ENCODE data around the gene NFE2. TPM values are rescaled to one million over a fixed set of nuclear protein-coding genes. Genes with fewer than 3 reads are reported as not detected.

NFE2 gene
- polyA plus RNA-seq, 3 donors: 0.28 to 10.6 (median 5.3) TPM

DNA sequence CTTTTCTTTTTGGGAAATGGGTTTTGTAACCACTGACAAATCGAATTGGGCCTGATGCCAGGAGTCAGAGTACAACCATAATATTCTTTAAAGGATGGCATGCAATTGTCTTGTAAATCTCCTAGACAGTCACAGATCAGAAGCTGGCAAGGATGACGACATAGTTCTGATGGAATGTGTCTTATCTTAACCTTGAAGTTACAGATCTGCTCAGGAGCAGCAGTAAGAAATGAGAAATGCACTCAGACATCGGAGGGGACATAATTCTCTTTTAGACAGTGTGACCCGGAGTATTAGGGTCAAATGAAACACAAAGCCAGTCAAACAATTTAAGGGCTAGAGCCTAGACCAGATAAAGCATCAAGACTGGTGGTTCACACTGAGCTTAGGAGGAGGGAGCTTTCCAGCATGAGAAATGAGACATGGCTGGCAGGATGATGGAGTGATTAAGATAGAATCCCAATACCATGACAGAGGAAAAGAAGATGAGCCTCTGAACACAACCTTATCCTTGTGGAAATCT lies 38.4 kb downstream of the NFE2 start:
- no peak overlapping the region for H3K27ac ChIP-seq (ENCODE audit: low read depth, low read length)
- 34 to 35% (median 34%) methylated on average over 4 of the region's 4 CpGs for WGBS, 3 donors

DNA sequence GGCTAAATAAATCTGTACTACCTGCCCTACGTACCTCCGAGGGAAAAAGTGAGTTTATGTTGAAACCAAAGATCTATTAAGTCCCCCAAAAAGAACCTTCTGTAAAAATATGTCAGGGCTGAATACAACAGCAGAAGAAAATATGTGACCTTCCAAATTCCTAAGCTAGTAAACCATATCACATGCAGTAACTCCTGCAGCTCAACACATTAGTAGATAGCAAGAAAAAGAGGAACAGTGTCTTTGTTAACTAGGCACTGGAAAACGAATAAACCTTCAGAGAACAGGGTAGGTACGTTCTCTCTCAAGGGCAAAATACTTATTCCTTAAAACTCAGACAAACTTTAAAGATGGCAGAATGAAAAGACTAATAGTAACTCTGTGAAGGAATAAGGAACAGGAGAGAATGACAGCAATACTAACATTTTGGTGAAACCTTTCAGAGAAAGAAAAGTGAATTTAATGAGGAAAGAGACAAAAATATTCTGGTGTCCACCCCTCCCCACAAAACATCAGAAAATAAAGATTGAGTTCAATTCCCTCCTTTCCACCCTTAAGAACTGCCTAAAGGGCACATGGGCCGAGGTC lies 38.9 kb downstream of the NFE2 start:
- H3K27ac ChIP-seq (ENCODE audit: low read depth, low read length): no peak overlapping the region
- WGBS, 3 donors: 39 to 56% (median 42%) methylated on average over 5 of the region's 5 CpGs

DNA sequence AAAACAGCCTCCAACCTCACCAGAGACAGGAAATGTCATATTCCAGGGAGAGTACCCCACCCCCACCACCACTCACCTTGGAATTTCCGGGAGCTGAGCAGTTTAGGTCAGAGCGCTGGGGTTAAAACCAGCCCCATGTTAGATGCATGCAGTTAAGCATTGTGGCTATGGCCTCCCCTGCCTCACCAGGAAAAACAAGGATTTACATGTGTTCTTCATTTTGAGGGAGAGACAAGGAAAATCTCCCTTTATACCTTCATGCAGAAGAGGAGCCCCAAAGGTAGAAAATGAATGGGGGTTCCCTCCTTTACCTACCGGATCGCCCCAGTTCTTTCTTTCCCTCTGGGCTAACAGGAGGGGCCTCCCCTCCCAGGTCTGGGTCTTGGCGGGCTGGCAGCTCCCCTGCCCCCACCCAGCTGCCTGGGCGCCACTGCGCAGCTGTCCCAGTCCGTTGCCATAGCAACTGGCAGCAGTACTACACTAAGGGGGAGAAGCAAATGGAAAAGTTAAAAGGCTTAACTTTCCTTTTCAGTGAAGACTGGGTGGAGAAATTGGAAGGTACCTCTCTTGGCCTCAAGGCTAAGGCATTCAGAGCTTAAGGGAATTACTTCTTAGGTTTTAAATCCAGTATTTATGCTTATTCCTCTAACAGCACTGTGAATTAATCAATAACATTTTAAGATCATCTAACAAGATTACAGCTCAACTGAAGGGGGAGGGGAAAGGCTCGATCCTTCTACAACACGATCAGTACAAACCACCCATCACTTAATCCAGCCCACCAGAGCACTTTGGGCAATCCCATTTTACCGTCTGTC lies 41.4 kb downstream of the NFE2 start:
- 2 to 10% (median 7%) methylated on average over 11 of the region's 11 CpGs for WGBS, 3 donors
- peak overlapping the region; percentile 72 for H3K27ac ChIP-seq (ENCODE audit: low read depth, low read length)

DNA sequence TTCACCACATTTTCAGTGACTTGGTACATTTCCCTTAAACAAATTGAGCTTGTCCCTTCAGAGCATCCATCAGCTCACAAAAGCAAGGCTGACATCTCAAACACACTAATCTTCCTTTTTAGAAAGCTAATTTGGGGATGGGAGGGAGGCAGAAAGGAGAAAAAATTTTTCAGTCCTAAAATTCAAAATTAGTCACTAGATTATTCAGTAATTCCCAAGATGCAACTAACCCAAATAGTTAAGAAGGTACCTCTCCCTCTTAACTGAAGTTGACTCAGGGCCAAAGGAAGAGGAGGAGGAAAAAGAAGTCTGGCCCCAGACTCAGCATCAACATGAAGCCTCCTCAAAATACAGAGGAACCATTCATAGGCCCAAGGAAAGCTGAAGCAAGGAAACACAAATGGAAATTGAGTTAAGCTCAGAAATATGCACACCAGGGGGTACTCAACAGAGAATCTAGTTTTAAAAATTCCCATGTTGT lies 42.6 kb downstream of the NFE2 start:
- H3K27ac ChIP-seq (ENCODE audit: low read depth, low read length): no peak overlapping the region

DNA sequence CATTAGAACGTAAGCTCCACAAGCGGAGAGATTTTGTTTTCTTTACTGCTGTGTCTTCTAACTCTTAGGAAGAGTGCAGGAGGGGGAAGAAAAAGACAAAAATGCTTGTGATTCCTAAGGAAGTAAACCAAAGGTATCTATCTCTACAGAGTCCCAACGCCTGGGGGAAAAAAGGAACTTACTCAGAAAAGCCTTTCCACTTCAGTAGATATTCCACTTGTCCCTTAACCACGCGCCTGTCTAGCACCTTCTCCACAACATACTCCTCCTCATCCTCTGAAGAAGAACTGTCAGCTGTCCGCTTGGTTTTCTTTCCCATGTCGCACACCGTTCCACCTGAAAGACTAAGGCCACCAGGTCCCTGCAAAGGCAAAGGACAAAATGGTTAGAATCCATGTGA lies 43.5 kb downstream of the NFE2 start:
- WGBS, 3 donors: 76 to 90% (median 88%) methylated on average over 8 of the region's 8 CpGs
- no peak overlapping the region for H3K27ac ChIP-seq (ENCODE audit: low read depth, low read length)

DNA sequence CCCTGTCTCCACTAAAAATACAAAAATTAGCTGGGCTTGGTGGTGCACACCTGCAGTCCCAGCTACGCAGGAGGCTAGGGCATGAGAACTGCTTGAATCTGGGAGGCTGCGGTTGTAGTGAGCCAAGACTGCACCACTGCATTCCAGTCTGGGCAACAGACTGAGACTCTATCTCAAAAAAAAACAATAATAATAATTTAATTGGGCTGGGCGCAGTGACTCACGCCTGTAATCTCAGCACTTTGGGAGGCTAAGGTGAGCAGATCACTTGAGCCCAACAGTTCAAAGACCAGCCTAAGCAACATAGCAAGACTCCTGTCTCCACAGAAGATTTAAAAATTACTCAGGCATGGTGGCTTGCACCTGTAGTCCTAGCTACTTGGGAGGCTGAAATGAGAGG lies 47.6 kb downstream of the NFE2 start:
- 94 to 95% (median 95%) methylated on average over 4 of the region's 4 CpGs for WGBS, 3 donors

DNA sequence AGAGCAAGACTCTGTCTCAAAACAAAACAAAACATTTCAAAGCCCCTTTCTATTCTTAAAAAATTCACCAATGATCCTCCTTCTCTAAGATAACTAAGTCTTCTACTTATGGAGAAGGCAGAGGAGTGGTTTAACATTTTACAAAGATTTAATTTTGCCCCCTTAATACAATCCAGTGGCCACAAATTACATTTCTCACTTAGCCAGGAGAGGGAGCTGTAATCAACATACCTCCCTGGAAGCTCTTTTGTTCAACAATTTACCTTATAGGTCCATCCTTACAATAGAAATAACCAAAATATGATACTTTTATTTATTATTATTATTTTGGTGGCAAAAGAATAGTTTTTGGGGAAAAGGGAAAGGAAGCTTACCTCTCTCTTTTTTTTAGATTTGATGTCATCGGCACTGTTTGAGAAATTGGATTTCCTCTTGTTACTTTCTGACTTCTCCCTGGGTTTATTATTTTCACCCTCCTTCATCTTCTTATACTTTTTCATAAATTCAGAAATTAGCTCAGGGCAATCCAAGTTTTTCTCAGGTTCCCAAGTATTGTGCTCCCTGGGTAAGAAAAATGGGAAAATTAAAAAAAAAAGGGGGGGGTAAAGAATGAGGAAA lies 49.0 kb downstream of the NFE2 start:
- no peak overlapping the region for H3K27ac ChIP-seq (ENCODE audit: low read depth, low read length)
- 73 to 100% (median 76%) methylated on average over 1 of the region's 1 CpG for WGBS, 3 donors

More for the DNA sequence above, 47.6 kb downstream of the NFE2 start:
- no peak overlapping the region for H3K27ac ChIP-seq (ENCODE audit: low read depth, low read length)

DNA sequence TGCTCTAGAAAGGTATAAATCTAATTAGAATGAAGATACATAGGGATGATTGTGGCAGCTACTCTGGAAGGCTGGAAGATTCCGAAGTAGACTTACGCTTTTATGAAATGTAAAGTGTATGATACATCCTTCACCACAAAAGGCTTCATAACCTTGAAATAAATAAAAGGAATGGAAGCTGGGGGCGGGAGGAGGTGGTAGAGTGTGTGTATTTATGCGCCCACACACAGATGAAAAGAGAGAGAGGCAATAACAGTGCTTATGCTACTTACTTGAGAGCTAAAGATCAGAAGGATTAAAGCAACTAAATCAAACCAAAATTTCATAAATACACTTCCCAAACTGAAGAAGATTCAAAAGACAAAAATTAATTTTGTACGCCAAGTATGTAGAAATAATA lies 51.3 kb downstream of the NFE2 start:
- no peak overlapping the region for H3K27ac ChIP-seq (ENCODE audit: low read depth, low read length)
- 94 to 96% (median 94%) methylated on average over 5 of the region's 5 CpGs for whole genome bisulfite sequencing, 3 donors

DNA sequence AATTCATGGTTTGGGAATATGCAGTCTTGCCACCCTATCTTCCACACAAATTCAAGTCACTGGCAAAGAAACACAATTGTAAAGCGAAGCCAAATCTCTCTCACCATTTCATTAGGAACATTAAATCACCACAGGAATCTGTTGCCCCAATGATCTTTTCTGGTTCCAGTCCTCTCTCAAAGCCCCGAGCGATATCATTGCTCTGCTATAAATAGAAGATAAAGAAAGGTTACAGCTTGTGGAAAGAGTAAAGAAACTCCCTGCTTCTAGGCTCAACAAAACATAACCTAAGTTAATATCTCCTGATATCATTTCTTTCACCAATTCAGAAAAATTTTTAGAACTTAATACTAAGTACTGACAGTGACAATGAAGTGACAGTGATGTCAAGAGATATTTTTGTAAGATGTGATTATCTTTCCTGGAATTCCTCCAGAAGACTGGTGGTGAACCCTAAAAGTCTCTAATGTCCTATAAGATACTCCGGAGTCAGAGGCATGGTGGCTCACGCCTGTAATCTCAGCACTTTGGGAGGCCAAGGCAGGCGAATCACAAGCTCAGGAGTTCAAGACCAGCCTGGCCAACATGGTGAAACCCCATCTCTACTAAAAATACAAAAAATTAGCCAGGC lies 54.7 kb downstream of the NFE2 start:
- WGBS, 3 donors: 86 to 97% (median 94%) methylated on average over 6 of the region's 6 CpGs
- H3K27ac ChIP-seq (ENCODE audit: low read depth, low read length): no peak overlapping the region

Other genes with a start within 250 kb of the NFE2 start
- 1 to 10 TPM in 1 of 3 donors, under 1 TPM in 2; 0.18 to 5.6 (median 0.51) TPM for gene HOXC4, start 247.2 kb downstream of the NFE2 start, polyA plus RNA-seq
- gene SMUG1, start 112.0 kb downstream of the NFE2 start, polyA plus RNA-seq: 10 to 100 TPM; 17.2 to 54.5 (median 38.0) TPM
- 10 to 100 TPM in 1 of 3 donors, 1 to 10 TPM in 2; 5.6 to 12.4 (median 5.8) TPM for gene CBX5, start 20.9 kb downstream of the NFE2 start, polyA plus RNA-seq
- gene HNRNPA1, start 20.3 kb downstream of the NFE2 start, polyA plus RNA-seq: 1,000 to 10,000 TPM in 2 of 3 donors, 100 to 1,000 TPM in 1; 617 to 1,512 (median 1,057) TPM
- 100 to 1,000 TPM in 2 of 3 donors, 10 to 100 TPM in 1; 77.5 to 102 (median 100) TPM for gene COPZ1, start 24.1 kb upstream of the NFE2 start, polyA plus RNA-seq
- 1 to 10 TPM in 2 of 3 donors, under 1 TPM in 1; 0.24 to 3.5 (median 1.0) TPM for gene GPR84, start 63.5 kb upstream of the NFE2 start, polyA plus RNA-seq
- 10 to 100 TPM in 2 of 3 donors, 1 to 10 TPM in 1; 2.3 to 23.8 (median 19.0) TPM for gene ZNF385A, start 83.7 kb upstream of the NFE2 start, polyA plus RNA-seq
- 10 to 100 TPM; 17.6 to 79.0 (median 61.3) TPM for gene ITGA5, start 118.3 kb upstream of the NFE2 start, polyA plus RNA-seq
- 1 to 10 TPM in 1 of 3 donors, under 1 TPM in 2; 0.16 to 2.0 (median 0.46) TPM for gene GTSF1, start 172.6 kb upstream of the NFE2 start, polyA plus RNA-seq
- gene NCKAP1L, start 196.7 kb upstream of the NFE2 start, polyA plus RNA-seq: 1 to 10 TPM; 1.4 to 8.4 (median 7.8) TPM
- gene PDE1B, start 248.6 kb upstream of the NFE2 start, polyA plus RNA-seq: 10 to 100 TPM in 2 of 3 donors, 1 to 10 TPM in 1; 4.2 to 51.2 (median 23.5) TPM